GM18498 (cell line): ENCODE results near the gene TMEM181.
"Not testable (repeated sequence)": the region's sequence is repeated elsewhere in the genome, so short reads cannot be mapped to it uniquely, and the experiment has no call there.

ENCODE experiments used
- ATAC-seq: cut with Tn5 transposase; IDR thresholded peaks from one replicate; pipeline ENCODE4 v1.9.1; 2021; ENCODE audit warnings: mild to moderate bottlenecking, moderate library complexity; ENCODE audit not compliant: unreplicated experiment

TMEM181 gene

GRCh38 chr6:158618289-158618688 lies 58.4 kb downstream of the TMEM181 start:
- not testable (repeated sequence) for ATAC-seq

DNA sequence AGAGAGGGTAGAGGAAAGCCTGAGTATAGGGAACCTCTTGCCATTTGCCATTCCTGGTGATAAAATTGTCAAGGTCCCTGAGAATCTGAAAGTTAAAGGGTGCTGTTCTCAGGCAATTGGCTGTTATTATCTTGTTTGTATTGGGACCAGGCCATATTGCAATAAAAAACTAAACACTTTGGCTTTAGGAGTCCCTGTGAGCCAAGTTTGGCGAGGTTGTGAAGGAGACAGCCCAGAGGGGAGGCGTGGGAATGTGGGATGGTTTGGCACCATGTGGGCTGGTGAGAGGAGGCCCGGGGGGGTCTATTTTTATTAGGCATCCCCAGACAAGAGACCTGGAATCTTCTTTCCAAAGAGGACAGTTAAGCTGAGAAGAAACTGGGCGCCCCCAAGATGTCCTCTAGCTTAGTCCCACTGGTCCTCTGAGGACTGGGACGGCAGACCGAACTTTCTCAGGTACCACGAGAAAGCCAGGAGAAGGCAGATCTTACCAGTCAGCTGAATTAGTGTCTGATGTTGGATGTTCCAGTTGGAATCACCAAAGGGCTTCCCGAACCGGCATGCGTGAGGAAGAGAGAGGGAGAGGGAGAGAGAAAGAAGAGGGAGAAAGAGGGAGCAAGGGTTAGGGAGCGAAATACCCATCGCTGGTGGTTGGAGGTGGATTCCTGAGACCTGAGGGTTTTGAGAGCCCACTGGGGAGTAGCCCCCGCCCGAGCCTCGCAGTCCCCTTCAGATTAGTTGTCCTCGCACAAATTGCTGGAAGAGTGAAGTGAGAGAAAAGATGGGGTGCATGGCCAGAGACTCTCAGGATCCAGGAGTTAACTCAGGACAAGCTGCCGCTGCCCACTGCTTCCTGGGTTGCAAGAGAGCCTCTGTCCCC lies 60.3 kb downstream of the TMEM181 start:
- no peak for ATAC-seq

DNA sequence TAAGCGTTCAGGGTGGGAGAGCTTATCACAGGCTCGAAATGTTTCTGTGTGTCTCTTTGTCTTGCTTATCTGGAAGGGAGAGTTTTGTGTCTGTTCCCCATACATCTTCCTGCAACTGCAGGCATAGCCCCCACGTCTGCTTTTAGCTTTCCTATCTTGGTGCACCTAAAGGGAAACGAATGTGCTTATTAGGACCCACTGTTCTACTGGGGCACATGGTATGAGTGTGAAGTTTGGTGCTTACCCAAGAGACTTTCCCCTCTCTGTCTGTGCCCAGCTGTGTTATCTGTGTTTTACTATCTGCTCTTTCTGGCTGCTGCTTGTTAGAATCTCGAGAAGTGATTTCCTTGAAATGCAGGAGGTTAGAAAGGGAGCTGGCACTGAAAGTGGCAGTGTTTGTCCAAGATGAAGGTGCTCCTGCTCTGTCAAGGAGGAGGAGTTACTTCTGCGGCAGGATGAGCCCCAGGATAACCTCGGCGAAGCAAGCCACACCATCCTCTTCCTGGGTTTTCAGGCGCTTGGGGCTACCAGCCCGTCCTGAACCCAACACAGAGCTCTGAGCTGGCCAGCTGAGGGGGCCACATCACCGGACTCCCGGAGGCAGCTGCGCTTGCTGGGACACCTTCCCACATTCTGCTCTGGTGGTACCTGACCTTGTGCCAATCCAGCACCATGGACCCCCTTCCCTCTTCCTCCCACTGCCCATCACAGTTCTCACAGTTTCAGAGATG lies 61.2 kb downstream of the TMEM181 start:
- ATAC-seq, result no peak

DNA sequence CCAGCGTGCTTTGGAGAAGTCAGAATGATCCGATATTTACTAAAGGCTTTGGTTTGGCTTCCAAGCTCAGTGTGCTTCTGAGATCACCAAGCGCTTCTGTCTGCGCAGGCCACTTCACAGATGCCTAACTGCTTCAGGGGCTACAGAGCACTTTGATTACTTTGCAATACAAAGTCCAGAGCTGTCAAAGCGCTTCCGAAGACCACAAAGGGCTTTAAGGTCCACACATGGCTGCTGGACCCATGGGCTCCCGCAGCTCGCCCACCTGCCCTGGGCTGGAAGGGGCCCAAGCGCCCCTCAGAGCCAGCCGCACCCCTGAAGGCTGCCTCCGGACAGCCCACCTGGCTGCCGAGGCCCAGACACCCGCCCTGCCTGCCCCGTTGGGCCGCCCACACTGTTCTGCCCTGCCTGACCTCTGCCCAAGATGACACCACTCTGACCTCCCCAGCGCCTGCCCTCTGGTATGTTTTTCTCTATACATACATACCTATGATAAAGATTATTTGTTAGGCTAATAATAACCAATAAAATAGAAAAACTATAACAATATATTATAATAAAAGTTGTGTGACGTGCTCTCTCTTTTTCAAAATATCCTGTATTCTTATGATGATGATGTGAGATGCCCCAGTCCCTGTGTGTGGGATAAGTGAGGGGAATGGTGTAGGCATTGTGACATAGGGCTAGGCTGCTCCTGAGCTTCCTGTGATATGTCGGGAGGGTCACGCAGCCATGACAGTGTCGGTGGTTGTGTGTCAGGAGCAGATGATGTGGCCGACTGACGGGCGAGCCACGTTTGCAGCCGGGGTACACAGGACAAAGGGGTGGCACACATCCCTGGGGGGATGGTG lies 62.0 kb downstream of the TMEM181 start:
- no peak for ATAC-seq

GRCh38 chr6:158622545-158623190 lies 62.8 kb downstream of the TMEM181 start:
- ATAC-seq, result no peak

GRCh38 chr6:158624684-158625682 lies 65.1 kb downstream of the TMEM181 start:
- ATAC-seq, result no peak

DNA sequence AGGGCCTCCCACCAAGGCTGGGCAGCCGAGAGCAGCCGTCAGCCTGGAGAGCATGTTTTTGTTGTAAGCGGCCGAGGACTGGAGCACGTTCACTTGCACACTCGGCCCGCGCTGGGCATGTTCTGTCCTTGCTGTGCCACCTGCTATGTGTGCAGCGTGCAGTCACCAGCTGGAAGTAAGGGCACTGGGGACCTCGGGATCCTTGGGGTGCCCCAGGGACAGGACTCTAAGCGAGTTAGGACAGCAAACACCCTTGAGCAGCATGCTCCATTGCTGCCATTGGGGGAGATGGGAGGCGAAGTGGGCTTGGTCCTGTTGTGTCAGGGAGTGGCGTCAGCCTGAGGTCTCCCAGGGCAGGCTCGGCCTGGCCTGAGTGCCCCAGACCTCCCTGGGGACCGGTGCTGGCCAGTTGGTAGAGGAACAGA lies 66.0 kb downstream of the TMEM181 start:
- no peak for ATAC-seq

GRCh38 chr6:158626360-158627167 lies 66.7 kb downstream of the TMEM181 start:
- ATAC-seq, result no peak

GRCh38 chr6:158627168-158627939 lies 67.5 kb downstream of the TMEM181 start:
- ATAC-seq, result no peak

DNA sequence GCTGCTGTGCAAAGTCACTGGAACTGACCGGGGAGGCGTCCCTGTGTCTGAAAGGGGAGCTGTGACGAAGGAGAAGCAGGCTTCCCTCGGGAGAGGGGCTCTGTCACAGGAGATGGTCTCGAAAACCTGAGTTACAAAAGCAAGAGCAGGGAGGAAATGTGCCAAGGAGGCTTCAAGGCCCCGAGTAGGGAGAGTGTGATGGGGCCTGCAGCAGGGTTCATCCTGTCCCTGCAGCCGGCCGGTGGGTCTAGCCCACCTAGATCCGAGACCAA lies 68.0 kb downstream of the TMEM181 start:
- no peak for ATAC-seq

DNA sequence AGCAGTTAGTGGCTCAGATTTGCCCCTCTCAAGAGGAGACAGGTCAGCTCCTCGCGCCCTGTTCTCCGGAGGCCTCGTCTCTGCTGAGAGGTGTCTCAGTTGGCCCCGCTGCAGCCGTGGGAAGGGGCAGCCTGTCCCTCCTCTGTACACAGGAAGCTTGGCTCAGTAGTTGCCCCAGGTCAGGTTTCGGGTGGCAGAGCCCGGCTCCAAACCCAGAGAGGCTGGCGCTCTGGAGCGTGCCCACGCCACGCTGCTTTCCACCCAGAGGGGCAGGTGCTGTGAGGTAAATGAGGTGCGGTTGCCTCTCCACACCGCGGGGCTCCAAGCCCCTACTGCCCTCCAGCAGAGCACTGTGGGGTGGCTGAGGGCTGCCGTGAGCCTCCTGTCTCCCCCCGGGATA lies 68.7 kb downstream of the TMEM181 start:
- ATAC-seq, result no peak

GRCh38 chr6:158629367-158630221 lies 69.7 kb downstream of the TMEM181 start:
- no peak for ATAC-seq

DNA sequence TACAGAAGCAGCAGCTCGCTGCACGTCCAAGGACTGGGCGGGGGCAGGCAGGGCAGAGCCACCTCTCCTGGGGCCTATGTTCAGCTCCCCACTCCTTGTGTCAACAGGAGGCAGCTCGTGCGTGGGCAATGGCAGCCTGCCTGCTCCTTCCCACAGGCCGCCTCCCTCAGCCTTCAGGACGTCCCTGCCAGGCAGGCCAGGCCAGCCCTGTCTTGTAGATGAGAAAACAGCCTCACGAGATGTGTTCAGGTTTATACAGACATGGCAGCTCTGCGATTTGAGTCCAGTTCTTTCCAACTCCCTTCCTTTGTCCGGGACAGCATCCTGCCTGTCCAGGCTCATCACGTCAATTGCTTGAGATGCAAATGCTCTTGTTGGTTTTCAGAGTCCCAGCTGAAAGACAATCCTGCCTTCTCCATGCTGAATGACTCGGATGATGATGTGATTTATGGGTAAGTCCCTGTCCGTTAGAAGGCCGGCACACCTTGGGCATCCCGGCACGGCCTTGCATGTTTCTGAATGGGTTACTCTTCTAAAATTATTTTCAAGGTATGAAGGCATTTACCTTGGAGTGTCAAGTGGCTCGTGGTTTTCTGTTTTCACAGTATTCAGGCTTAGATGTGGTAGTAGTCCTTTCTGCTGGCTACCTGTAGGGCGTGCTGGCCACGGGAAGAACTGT lies 71.2 kb downstream of the TMEM181 start:
- no peak for ATAC-seq

- no peak for ATAC-seq
These were observed 72.0 kb downstream of the TMEM181 start for GRCh38 chr6:158631678-158632537.

GRCh38 chr6:158632538-158633119 lies 72.7 kb downstream of the TMEM181 start:
- not testable (repeated sequence) for ATAC-seq
